ENCODE data around the gene C2CD4D.

- TF ChIP-seq POLR2A (IDR thresholded peaks at IDR 0.05) (no peak), CTCF (IDR thresholded peaks at IDR 0.05) (no peak)
Observed at GRCh38 chr1:151838222-151839081, 1.2 kb downstream of the C2CD4D start.
